ENCODE data around the gene PTGES.

Gene PTGES

DNA sequence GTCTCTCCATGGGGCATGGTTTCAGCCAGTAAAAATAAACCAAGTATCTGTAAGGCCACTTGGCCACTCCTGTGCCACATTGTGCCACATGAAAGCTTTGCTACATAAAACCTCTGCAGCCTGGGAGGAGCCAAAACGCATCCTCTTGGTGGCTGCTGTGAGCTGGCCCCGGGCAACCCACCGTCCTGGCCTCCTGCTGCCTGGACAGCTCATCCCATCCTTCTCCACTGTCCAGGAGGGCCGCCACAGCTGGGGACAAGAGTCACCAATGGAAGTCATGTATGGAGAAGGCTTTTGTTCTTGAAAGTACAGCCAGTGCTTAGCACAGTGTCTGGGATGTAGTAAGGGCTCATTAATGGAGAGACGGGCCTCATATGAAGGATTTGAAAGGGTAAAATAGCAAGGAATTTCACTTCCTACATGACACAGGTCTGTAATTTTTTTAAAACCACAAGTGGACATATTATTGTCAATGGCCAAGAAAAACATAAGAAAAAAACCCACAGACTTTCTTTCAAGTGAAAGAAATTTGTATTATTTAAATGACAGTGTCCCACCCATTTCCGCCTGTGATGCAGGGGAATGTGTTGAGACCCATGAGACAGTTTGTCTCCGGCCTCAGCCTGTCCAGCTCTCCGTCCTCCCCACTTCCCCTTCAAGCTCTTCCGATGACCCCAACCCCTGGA lies 6.6 kb downstream of the PTGES start:
- TF ChIP-seq, protein P1, sequence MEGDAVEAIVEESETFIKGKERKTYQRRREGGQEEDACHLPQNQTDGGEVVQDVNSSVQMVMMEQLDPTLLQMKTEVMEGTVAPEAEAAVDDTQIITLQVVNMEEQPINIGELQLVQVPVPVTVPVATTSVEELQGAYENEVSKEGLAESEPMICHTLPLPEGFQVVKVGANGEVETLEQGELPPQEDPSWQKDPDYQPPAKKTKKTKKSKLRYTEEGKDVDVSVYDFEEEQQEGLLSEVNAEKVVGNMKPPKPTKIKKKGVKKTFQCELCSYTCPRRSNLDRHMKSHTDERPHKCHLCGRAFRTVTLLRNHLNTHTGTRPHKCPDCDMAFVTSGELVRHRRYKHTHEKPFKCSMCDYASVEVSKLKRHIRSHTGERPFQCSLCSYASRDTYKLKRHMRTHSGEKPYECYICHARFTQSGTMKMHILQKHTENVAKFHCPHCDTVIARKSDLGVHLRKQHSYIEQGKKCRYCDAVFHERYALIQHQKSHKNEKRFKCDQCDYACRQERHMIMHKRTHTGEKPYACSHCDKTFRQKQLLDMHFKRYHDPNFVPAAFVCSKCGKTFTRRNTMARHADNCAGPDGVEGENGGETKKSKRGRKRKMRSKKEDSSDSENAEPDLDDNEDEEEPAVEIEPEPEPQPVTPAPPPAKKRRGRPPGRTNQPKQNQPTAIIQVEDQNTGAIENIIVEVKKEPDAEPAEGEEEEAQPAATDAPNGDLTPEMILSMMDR (IDR thresholded peaks at IDR 0.05), result no peak
- no peaks in the 10 kb centered on the region for H3K9me3 ChIP-seq
- H3K36me3 ChIP-seq, result no peaks in the 10 kb centered on the region
- H3K27me3 ChIP-seq, result peaks cover 0 to 12% of the 10 kb centered on the region in 2 donors
- no peaks in the 10 kb centered on the region for H3K4me1 ChIP-seq
- no peak for DNase-seq
- H3K4me3 ChIP-seq, result no peak overlapping the region
- no peak overlapping the region for H3K27ac ChIP-seq
- intact Hi-C loops (cut with DNase I; ENCODE audit: low total_unique reads), result no loop called here

DNA sequence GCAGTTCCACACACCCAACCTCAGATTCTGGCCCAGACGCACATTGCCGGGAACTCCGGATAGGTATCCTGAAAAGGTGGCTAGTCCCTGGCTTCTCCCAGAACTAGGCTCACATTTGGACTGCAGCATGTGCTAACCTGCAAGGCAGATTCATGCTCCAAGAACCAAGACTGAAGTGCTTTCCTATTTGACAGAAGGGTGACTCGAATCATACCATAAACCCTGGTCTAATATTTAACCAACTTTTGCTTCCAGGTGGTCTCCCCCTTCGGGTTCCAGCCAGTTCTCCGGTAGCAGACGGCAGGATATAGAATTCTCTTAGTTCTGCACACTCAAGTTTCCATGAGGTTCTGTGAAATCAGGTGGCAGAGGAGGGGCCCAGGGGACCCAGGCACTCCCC lies 7.6 kb downstream of the PTGES start:
- TF ChIP-seq, protein P1 (IDR thresholded peaks at IDR 0.05), result no peak
- Histone ChIP-seq H3K9me3 (no peaks in the 10 kb centered on the region), H3K4me1 (no peaks in the 10 kb centered on the region), H3K27ac (no peak overlapping the region), H3K27me3 (peaks cover 0 to 3% of the 10 kb centered on the region in 2 donors), H3K36me3 (no peaks in the 10 kb centered on the region), H3K4me3 (no peak overlapping the region)
- intact Hi-C loops (cut with DNase I; ENCODE audit: low total_unique reads), result no loop called here
- no peak for DNase-seq

DNA sequence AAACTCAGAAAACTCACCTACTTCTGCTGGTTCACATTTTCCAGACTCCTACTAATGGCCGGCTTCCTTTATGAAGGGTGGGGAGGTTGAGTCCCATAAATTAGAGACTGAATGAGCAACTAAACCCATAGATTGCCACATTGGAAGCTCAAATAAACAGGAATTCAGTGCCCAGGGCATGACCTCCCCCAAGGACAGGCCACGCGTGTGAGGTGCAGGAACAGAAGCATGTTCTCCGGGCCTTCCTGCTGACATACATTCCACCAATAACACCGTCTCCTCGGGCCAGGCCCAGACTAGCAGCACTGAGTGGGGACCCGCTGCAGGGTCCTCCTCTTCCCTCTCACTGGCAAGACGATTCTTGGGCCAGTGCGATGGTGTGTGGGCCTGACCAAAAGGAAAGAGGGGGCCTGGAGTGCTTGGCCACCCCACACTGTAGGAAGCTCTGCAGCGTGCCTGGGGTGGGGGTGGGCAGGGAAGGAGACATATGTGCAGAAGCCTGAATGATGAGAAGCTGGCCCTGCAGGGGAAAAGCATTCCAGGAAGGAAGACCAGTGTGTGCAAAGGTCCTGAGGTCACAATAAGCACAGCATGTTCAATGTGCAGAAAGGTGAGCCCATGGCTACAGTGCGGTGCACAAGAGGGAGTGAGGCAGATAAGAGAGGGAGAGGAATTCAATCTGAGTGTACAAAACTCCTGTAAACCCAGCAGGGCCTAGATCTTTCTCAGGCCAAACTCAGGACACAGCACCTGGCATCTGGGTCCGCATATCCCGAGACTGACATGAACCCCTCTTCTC lies 12.0 kb downstream of the PTGES start:
- Histone ChIP-seq H3K9me3 (no peaks in the 10 kb centered on the region), H3K4me1 (peaks cover 0 to 11% (median 2%) of the 10 kb centered on the region in 4 donors), H3K27ac (no peak overlapping the region), H3K27me3 (peaks cover 0 to 4% of the 10 kb centered on the region in 2 donors), H3K36me3 (no peaks in the 10 kb centered on the region), H3K4me3 (no peak overlapping the region)
- no peak for DNase-seq
- TF ChIP-seq, protein P1 (IDR thresholded peaks at IDR 0.05), result no peak
- intact Hi-C loops (cut with DNase I; ENCODE audit: low total_unique reads), result no loop called here

DNA sequence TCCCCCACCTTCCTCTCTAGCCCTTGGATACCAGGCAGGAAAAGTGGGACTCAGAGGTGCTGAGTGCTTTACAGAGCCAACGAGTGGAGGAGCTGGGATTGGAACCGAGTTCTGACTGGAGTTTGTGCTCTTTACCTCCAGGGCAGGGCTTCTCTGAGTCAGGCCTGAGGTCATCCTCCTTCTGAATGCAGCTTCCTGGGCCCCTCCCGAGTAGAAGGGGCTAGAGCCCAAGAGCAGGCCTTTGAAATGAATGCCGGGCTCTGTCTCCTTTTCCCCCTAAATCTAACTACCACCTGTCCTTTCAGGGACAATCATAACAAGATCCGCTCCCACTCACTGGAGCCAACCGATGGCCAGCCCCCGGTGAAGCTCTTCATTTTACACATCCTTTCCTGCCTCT lies 12.7 kb downstream of the PTGES start:
- Histone ChIP-seq H3K27ac (no peak overlapping the region), H3K36me3 (no peaks in the 10 kb centered on the region), H3K27me3 (peaks cover 0 to 4% of the 10 kb centered on the region in 2 donors), H3K4me3 (no peak overlapping the region), H3K9me3 (no peaks in the 10 kb centered on the region), H3K4me1 (peaks cover 0 to 11% (median 2%) of the 10 kb centered on the region in 4 donors)
- intact Hi-C loops (cut with DNase I; ENCODE audit: low total_unique reads), result no loop called here
- no peak for DNase-seq
- TF ChIP-seq, protein P1 (IDR thresholded peaks at IDR 0.05), result no peak

DNA sequence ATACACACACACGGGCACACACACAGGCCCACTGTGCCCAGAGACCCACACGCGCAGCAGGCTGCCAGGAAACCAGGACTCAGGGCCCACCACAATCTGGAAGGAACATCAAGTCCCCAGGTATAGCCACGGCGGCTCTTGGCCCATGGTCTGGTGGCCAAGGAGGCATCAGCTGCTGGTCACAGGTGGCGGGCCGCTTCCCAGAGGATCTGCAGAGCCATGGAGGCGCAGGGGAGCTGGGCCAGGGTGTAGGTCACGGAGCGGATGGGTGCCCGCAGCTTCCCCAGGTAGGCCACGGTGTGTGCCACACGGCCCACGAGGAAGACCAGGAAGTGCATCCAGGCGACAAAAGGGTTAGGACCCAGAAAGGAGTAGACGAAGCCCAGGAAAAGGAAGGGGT lies 13.4 kb downstream of the PTGES start:
- no peaks in the 10 kb centered on the region for H3K36me3 ChIP-seq
- H3K27ac ChIP-seq, result no peak overlapping the region
- H3K9me3 ChIP-seq, result no peaks in the 10 kb centered on the region
- peaks cover 0 to 11% (median 2%) of the 10 kb centered on the region in 4 donors for H3K4me1 ChIP-seq
- intact Hi-C loops (cut with DNase I; ENCODE audit: low total_unique reads), result loop anchor here (5.0 kb wide), 1 partner anchor 97 kb away; the partner anchor contains the start of gene ASB6
- TF ChIP-seq, protein P1 (IDR thresholded peaks at IDR 0.05), result no peak
- H3K27me3 ChIP-seq, result peaks cover 0 to 4% of the 10 kb centered on the region in 2 donors
- DNase-seq, result no peak
- H3K4me3 ChIP-seq, result no peak overlapping the region

All from tibial artery (tissue), 4 donors.